ENCODE results near the gene PPP1R26.
"Not testable (repeated sequence)": the region's sequence is repeated elsewhere in the genome, so short reads cannot be mapped to it uniquely, and the experiment has no call there.

Gene PPP1R26

GRCh38 chr9:135479469-135480052, at the start of gene PPP1R26:
Gene PPP1R26, plus strand, starts transcription at chr9:135479782. Its CDS starts 4,729 bp downstream, at chr9:135484511.
- peak; percentile 42 for DNase-seq

GRCh38 chr9:135437259-135437658, 42.3 kb upstream of the PPP1R26 start:
- no peak for DNase-seq

GRCh38 chr9:135437696-135438095, 41.9 kb upstream of the PPP1R26 start:
- DNase-seq, result not testable (repeated sequence)

- not testable (repeated sequence) for DNase-seq
These were observed 40.9 kb upstream of the PPP1R26 start for GRCh38 chr9:135438581-135439232.

- not testable (repeated sequence) for DNase-seq
These were observed 40.1 kb upstream of the PPP1R26 start for GRCh38 chr9:135439514-135439913.

- DNase-seq, result no peak
These were observed 39.7 kb upstream of the PPP1R26 start for GRCh38 chr9:135439916-135440315.

- DNase-seq, result peak; percentile 35
These were observed 39.0 kb upstream of the PPP1R26 start for GRCh38 chr9:135440620-135441019.

- DNase-seq, result not testable (repeated sequence)
These were observed 38.2 kb upstream of the PPP1R26 start for GRCh38 chr9:135441105-135442071.

GRCh38 chr9:135442075-135442474, 37.5 kb upstream of the PPP1R26 start:
- no peak for DNase-seq

GRCh38 chr9:135443797-135444425, 35.7 kb upstream of the PPP1R26 start:
- DNase-seq, result no peak

- DNase-seq, result no peak
These were observed 32.5 kb upstream of the PPP1R26 start for GRCh38 chr9:135447126-135447525.

- no peak for DNase-seq
These were observed 30.9 kb upstream of the PPP1R26 start for GRCh38 chr9:135448663-135449100.

- DNase-seq, result peak; percentile 50
These were observed 30.1 kb upstream of the PPP1R26 start for GRCh38 chr9:135449532-135449931.

- no peak for DNase-seq
These were observed 28.6 kb upstream of the PPP1R26 start for GRCh38 chr9:135450956-135451355.

- not testable (repeated sequence) for DNase-seq
These were observed 27.7 kb upstream of the PPP1R26 start for GRCh38 chr9:135451909-135452308.

GRCh38 chr9:135454737-135455136, 24.8 kb upstream of the PPP1R26 start:
- no peak for DNase-seq

GRCh38 chr9:135455401-135456030, 24.1 kb upstream of the PPP1R26 start:
- no peak for DNase-seq

- DNase-seq, result no peak
These were observed 23.0 kb upstream of the PPP1R26 start for GRCh38 chr9:135456436-135457104.

GRCh38 chr9:135458478-135458877, 21.1 kb upstream of the PPP1R26 start:
- DNase-seq, result not testable (repeated sequence)

GRCh38 chr9:135461936-135462335, 17.6 kb upstream of the PPP1R26 start:
- no peak for DNase-seq

GRCh38 chr9:135463140-135463539, 16.4 kb upstream of the PPP1R26 start:
- no peak for DNase-seq

- DNase-seq, result no peak
These were observed 15.4 kb upstream of the PPP1R26 start for GRCh38 chr9:135464181-135464580.

Data from NCI-H146 (cell line).